Muscle of back (tissue), 11 donors: ENCODE data around the gene STK32B. TPM values are rescaled to one million over a fixed set of nuclear protein-coding genes. Genes with fewer than 3 reads are reported as not detected.

Source experiments
- DNase-seq, 3 donors: peaks; one replicate each; pipeline versions ENCODE4 v3.0.0 to v3.0.0-alpha.2; 2013
- polyA plus RNA-seq, 10 donors: library from polyadenylated mRNA; unstranded; fragments of 120-200 nt; gene quantifications; one replicate each; pipeline ENCODE4 v1.2.1, GENCODE V29; 2013; ENCODE audit not compliant: insufficient read length in 10 of 10

STK32B gene
- polyA plus RNA-seq, 10 donors, result 5.6 to 13.3 (median 7.3) TPM

GRCh38 chr4:5355846-5356245 is 304.6 kb downstream of the STK32B start:
- no peak for DNase-seq

- DNase-seq, result peak in 1 of 3 donors; percentile 9
Observed at GRCh38 chr4:5357870-5358269, 306.6 kb downstream of the STK32B start.

GRCh38 chr4:5361968-5362367 is 310.7 kb downstream of the STK32B start:
- DNase-seq, result peak in 2 of 3 donors; percentile 27 to 45

- no peak for DNase-seq
Observed at GRCh38 chr4:5364406-5364805, 313.1 kb downstream of the STK32B start.

GRCh38 chr4:5365071-5366008 is 314.1 kb downstream of the STK32B start:
- DNase-seq, result peak in 1 of 3 donors; percentile 71

- no peak for DNase-seq
Observed at GRCh38 chr4:5366009-5366386, 314.7 kb downstream of the STK32B start.

- DNase-seq, result no peak
Observed at GRCh38 chr4:5366421-5366820, 315.1 kb downstream of the STK32B start.

- DNase-seq, result no peak
Observed at GRCh38 chr4:5368426-5368825, 317.1 kb downstream of the STK32B start.

GRCh38 chr4:5370286-5370685 is 319.0 kb downstream of the STK32B start:
- no peak for DNase-seq

GRCh38 chr4:5371415-5372190 is 320.3 kb downstream of the STK32B start:
- DNase-seq, result peak in 1 of 3 donors; percentile 28

- no peak for DNase-seq
Observed at GRCh38 chr4:5372198-5372597, 320.9 kb downstream of the STK32B start.

GRCh38 chr4:5373327-5373726 is 322.0 kb downstream of the STK32B start:
- no peak for DNase-seq

GRCh38 chr4:5374592-5374991 is 323.3 kb downstream of the STK32B start:
- no peak for DNase-seq

GRCh38 chr4:5374994-5375393 is 323.7 kb downstream of the STK32B start:
- no peak for DNase-seq

GRCh38 chr4:5376015-5376414 is 324.7 kb downstream of the STK32B start:
- no peak for DNase-seq

GRCh38 chr4:5378002-5378401 is 326.7 kb downstream of the STK32B start:
- no peak for DNase-seq

GRCh38 chr4:5379895-5380294 is 328.6 kb downstream of the STK32B start:
- no peak for DNase-seq

- DNase-seq, result peak in 2 of 3 donors; percentile 23 to 25
Observed at GRCh38 chr4:5381961-5382441, 330.7 kb downstream of the STK32B start.

- no peak for DNase-seq
Observed at GRCh38 chr4:5383191-5383980, 332.1 kb downstream of the STK32B start.

- DNase-seq, result no peak
Observed at GRCh38 chr4:5385741-5386311, 334.5 kb downstream of the STK32B start.

- no peak for DNase-seq
Observed at GRCh38 chr4:5386921-5387320, 335.6 kb downstream of the STK32B start.
